NCI-H2227 treated with DMSO at 0.1 percent for 48 hours (cell line): ENCODE data around the gene ENTPD1.

Source experiments
- DNase-seq: peaks from one replicate; lab custom pipeline; 2025; lab: John Stamatoyannopoulos, UW

Gene ENTPD1

DNA sequence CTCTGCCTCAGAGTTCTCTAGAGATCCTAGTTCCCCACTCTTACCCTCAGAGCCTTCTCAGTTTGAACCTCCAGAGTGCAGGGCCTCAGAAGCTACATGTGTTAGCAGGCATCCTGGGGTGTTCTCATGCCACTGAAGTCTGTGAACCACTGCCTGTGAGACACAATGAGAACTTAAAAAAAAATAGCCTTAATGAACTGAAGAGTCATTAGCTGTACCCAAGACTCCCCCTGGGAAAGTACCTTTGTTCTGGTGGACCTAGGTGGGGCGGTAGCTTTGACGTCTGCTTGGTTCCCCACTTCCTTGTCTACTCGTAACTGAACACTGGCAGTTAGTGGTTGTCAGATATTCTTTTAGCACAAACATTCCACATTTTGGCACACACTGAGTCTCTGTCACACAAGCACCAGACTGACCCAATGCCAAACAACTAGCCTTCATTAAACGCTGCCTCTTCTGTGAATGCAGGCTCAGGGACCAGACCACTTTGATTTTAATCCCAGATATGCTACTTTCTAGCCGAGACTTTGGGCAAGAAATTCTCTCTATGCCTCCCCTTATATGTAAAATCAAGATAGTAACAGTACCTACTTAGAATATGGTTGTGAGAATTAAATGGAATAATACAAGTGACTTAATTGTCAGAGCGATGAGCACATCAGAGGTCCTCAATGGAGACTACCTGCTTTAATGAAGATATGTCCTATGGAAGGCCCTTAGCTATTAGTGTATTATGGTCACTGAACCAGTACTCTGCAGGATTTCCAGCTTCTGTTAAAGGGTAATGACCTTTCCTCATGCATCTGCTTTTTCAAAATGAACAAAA, 76.5 kb downstream of the ENTPD1 start:
- DNase-seq, result no peak

GRCh38 chr10:95833042-95833610, 77.2 kb downstream of the ENTPD1 start:
- no peak for DNase-seq

DNA sequence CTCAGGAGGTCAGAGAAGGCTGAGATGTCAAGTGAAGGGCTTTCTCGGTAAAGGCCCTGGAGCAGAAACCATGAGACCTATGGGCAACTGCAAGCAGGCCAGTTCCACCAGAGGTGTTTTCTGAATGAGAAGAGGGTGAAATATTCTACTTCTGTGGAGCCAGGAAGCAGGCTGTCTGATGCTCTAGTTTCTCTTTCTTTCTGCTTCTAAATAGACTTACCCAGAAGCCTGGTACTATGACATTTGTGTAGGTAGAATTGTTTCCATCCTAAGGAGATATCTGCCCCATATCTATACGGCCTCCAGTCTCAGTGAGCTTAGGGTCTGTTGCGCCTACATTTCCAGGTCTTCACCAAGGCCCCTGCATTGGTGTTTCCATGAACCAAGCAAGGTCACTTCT, 78.4 kb downstream of the ENTPD1 start:
- DNase-seq, result no peak

DNA sequence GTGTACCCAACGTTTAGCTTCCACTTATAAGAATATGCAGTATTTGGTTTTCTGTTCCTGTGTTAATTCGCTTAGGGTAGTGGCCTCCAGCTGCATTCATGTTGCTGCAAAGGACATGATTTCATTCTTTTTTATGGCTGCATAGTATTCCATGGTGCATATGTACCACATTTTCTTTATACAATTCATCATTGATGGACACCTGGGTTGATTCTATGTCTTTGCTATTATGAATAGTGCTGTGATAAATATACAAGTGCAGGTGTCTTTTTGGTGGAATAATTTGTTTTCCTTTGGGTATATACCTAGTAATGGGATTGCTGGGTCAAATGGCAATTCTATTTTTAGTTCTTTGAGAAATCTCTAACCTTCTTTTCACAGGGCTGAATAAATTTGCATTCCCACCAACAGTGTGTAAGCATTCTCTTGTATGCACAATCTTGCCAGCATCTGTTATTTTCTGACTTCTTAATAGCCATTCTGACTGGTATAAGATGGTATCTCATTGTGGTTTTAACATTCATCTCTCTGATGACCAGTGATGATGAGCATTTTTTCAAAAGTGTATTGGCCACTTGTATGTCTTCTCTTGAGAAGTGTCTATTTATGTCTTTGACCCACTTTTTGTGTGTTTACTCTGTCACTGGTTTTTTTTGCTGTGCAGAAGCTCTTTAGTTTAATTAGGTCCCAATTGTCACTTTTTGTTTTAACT, 79.3 kb downstream of the ENTPD1 start:
- no peak for DNase-seq

DNA sequence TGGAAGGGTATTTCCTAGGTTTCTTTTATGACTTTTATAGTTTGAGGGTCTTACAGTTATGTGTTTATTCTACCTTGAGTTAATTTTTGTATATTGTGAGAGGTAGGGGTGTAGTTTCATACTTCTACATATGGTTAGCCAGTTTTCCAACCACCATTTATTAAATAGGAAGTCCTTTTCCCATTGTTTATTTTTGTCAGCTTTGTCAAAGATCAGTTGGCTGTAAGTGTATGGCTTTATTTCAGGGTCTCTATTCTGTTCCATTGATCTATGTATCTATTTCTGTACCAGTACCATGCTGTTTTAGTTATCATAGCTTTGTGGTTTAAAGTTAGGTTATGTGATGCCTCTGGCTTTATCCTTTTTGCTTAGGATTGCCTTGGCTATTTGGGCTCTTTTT, 79.9 kb downstream of the ENTPD1 start:
- no peak for DNase-seq

DNA sequence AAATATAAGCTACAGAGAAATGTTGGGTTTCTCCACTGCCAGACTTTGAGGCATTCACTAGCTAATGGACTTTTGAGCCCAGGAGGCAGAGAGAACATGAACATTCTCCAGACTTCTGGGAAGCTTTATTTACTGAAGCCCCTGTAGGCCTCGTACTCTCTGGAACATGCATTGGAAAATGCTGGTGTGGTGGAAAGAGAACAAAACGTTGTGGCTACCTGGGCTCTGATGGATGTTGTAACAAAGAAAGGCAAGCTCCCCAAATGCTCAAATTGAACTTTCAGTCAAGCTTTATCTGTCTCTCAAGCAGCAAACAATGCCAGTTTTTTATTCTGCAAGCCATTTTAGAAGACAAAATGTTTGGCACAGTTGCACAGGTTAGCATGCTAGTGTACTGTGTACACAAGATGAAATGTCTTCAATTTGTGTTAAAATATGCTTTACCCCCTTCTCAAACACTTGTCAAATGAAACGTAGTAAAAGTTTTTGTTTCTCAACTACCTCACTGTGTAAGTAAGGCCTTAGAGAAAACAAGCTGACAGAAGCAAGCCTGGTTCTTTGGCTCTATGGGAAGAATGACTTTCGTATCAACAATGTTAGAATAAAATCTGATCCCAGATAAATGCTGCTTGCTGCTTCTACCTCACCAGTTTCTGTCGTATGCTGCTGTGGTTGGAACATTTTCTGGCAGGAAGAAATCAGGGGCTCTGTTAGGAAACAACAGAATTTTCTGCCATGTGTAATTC, 80.8 kb downstream of the ENTPD1 start:
- no peak for DNase-seq

- no peak for DNase-seq
Measured at GRCh38 chr10:95837356-95837776, 81.4 kb downstream of the ENTPD1 start.

GRCh38 chr10:95837783-95838182, 81.8 kb downstream of the ENTPD1 start:
- DNase-seq, result no peak

- no peak for DNase-seq
Measured at GRCh38 chr10:95840121-95840520, 84.2 kb downstream of the ENTPD1 start.

DNA sequence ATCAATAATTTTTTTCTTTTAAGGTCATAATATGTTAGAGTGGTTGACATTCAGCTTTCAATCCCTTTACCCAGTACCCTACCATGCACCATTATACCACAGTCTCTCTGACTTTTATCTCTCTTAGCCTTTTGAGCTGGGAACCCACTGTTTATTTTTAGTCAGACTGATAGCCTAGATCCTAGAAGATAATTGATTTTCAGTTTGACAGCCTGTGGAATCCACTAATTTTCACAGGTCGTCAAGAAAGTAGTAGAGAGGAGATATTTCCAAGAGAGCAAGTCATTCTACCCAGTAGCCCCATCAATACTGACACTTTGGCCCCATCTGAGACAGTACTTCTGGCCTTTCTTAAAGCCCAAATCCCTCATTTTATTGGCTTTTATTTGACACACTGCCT, 84.7 kb downstream of the ENTPD1 start:
- no peak for DNase-seq

- no peak for DNase-seq
Measured at GRCh38 chr10:95841661-95842498, 85.9 kb downstream of the ENTPD1 start.

DNA sequence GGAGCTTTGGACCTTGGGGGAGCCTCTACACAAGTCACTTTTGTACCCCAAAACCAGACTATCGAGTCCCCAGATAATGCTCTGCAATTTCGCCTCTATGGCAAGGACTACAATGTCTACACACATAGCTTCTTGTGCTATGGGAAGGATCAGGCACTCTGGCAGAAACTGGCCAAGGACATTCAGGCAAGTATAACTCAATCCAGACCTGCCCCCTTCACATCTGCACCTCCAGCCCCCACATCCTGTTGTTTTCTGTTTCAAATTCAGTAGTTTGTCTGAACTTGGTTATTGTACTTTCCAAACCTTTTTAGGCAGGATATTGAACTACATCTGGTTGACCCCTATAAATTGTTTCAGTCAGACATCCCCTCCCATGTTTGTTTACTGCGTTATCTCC, 89.4 kb downstream of the ENTPD1 start:
- DNase-seq, result no peak

- no peak for DNase-seq
Measured at GRCh38 chr10:95847007-95847406, 91.0 kb downstream of the ENTPD1 start.

DNA sequence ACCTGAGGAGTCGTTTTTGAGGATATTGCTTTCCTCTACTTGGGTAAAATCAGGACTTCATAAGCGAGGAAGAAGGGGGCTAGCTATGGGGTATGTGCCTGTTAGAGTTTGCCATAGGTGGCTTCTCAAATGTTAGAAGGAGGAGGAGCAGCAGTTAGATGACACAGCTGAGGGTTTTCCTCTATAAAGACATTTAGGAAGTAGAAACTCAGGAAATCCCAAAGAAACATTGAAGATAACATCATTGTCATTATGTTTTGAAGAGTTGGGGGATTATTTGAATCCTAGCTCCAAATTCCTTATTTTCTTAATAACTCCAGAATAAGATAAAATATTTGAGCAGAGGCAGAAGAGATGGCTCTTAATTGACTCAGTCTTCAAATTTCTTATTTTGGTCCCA, 92.9 kb downstream of the ENTPD1 start:
- DNase-seq, result no peak

GRCh38 chr10:95850791-95851190, 94.8 kb downstream of the ENTPD1 start:
- no peak for DNase-seq

DNA sequence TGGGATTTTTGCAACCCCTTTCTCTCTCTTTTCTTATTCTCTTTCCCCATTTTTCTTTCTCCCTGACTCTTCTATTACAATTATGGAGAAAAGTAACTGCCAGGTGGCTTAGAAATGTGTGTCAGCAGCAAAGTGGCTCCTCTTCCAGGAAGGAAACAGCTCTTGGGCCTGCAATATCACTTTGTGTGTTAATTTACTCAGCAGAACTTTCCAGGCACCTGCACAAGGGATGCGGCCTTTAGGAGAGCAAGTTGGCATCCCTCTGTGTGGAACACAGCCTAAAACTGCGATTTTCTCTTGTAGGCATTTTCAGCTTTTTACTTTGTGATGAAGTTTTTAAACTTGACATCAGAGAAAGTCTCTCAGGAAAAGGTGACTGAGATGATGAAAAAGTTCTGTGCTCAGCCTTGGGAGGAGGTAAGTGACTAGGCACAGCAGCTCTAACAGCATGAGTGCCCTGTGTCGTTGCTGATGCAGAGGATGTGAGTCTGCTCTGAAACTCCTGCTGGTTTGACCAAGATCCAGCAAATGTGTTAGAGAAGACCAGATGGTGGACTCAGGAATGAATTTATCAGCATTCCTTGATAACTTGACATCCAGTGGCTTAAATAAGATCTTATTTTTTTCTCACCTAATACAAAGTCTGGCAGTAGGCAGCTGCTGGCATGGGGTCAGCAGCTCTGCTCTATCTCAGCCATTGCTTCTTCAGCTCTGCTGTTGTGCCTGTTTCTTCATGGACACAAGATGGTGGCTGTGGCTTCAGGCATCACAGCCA, 104.4 kb downstream of the ENTPD1 start:
- DNase-seq, result no peak

DNA sequence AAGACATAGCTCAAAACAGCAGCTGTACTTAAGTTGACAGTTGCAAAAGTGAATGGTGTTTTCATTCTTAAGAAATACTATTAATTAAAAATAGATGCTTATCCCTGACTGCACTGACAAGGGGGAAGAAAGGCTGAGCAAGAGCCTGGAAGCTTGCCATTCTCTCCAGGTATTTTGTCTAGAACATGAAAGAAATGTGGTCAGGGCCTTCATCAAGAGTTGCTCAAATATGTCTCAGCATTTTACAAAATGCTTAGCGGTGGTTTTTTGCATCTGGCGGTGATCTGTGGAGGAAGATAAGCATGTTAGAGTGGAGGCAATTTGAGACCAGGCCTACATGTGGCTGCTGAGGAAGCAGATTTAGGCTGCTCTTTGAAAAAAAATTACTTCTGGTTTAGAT, 105.4 kb downstream of the ENTPD1 start:
- DNase-seq, result no peak

- DNase-seq, result peak; percentile 4
Measured at GRCh38 chr10:95864906-95865813, 109.2 kb downstream of the ENTPD1 start.

- no peak for DNase-seq
Measured at GRCh38 chr10:95865814-95866466, 110.0 kb downstream of the ENTPD1 start.
